HG02759 (cell line): ENCODE data around the gene GAK.

Experiments used
- ATAC-seq: cut with Tn5 transposase; IDR thresholded peaks from one replicate; pipeline ENCODE4 v1.9.1; 2021; ENCODE audit warnings: mild to moderate bottlenecking, moderate library complexity; ENCODE audit not compliant: unreplicated experiment

GAK gene

GRCh38 chr4:909821-910220 lies 22.3 kb downstream of the GAK start:
- no peak for ATAC-seq

GRCh38 chr4:909131-909571 lies 23.0 kb downstream of the GAK start:
- ATAC-seq: no peak

- no peak for ATAC-seq
Observed at GRCh38 chr4:907691-908425, 24.3 kb downstream of the GAK start.

GRCh38 chr4:907103-907400 lies 25.1 kb downstream of the GAK start:
- ATAC-seq: no peak

- no peak for ATAC-seq
Observed at GRCh38 chr4:906339-907102, 25.6 kb downstream of the GAK start.

GRCh38 chr4:905485-906338 lies 26.4 kb downstream of the GAK start:
- no peak for ATAC-seq

GRCh38 chr4:903066-904046 lies 28.8 kb downstream of the GAK start:
- ATAC-seq: no peak

- ATAC-seq: no peak
Observed at GRCh38 chr4:901192-901910, 30.8 kb downstream of the GAK start.

GRCh38 chr4:900721-901120 lies 31.4 kb downstream of the GAK start:
- no peak for ATAC-seq

- ATAC-seq: no peak
Observed at GRCh38 chr4:900073-900472, 32.0 kb downstream of the GAK start.

- no peak for ATAC-seq
Observed at GRCh38 chr4:899556-899906, 32.6 kb downstream of the GAK start.

GRCh38 chr4:898869-899555 lies 33.1 kb downstream of the GAK start:
- ATAC-seq: no peak

GRCh38 chr4:898123-898522 lies 34.0 kb downstream of the GAK start:
- no peak for ATAC-seq

GRCh38 chr4:896630-897029 lies 35.5 kb downstream of the GAK start:
- no peak for ATAC-seq

GRCh38 chr4:896216-896615 lies 35.9 kb downstream of the GAK start:
- no peak for ATAC-seq

- ATAC-seq: no peak
Observed at GRCh38 chr4:895596-895995, 36.5 kb downstream of the GAK start.

- no peak for ATAC-seq
Observed at GRCh38 chr4:893995-894705, 38.0 kb downstream of the GAK start.

- ATAC-seq: no peak
Observed at GRCh38 chr4:893276-893994, 38.7 kb downstream of the GAK start.
